ENCODE data around the gene ADGRL2. TPM values are rescaled to one million over a fixed set of nuclear protein-coding genes. Genes with fewer than 3 reads are reported as not detected.

ADGRL2 gene
- total RNA-seq, 1 experiment from 2014 or later = 25.3 TPM

DNA sequence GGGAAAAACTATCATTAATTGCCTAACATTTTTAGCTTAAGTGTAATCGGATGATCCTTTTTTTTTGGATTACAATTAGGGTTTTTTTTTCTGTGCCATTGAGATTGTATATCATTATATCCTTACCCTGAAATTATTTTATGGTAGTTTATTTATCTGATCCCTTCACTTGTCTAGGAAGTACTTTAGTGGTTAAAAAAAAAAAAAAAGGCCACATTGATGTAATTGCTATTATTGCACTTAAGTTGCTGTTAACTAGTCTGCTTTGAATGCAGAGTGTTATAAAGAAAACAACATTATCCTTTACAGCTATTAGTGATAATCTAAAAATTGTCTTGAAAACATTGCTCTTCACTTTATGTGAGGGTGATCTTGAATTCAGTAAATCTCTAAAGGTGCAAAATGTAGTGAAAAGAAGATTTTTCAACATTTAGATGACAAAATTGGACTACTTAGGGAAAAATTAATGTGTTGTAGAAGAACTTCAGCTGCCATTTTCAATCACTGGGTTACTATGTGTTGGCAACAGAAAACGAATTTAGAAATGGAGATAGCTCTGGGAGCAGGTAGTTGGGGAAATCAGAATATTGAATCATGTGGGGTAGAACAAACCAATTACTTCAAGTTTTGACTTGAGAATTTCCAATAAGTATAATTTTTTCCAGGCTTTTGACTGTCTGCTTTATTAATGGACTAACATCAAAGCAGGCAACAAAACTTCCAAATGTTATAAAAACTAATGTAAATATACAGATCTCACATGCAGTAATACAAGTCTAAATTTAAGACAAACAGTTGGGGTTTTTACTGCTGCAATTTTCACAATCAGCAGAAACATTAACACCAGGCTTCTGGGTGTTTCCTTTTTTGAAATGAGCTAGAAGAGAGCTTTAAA, 5.0 kb downstream of the ADGRL2 start:
- no peak overlapping the region for H2AFZ ChIP-seq
- ChIA-PET CTCF (no interaction called here), POLR2A (ENCODE audit: unreplicated experiment) (no interaction called here)
- peaks cover 3% of the 10 kb centered on the region; the same call in 1 of the 2 replicates for H3F3A ChIP-seq (ENCODE audit: insufficient read depth, low read depth)
- no peaks in the 10 kb centered on the region for H3K9me2 ChIP-seq (ENCODE audit: insufficient read depth)
- H3K27ac ChIP-seq = no peak overlapping the region
- intact Hi-C loops (cut with micrococcal nuclease; ENCODE audit: unreplicated experiment) = no loop called here
- H3K4me2 ChIP-seq = no peak overlapping the region
- peaks cover 13% of the 10 kb centered on the region for H3K4me1 ChIP-seq (replicated peaks; ENCODE audit: insufficient read depth)
- H3K27me3 ChIP-seq (ENCODE audit: insufficient read depth, low read depth) = no peaks in the 10 kb centered on the region
- peaks cover 6% of the 10 kb centered on the region; the same call in 1 of the 2 replicates for H3K9me3 ChIP-seq (ENCODE audit: insufficient read depth, low read depth)
- BruUV-seq (replicated peaks) = no TSS peak
- H3K36me3 ChIP-seq (ENCODE audit: low read depth) = no peaks in the 10 kb centered on the region
- H3K79me2 ChIP-seq (ENCODE audit: low read depth) = peaks cover 39% of the 10 kb centered on the region
- no peak for DNase-seq
- TF ChIP-seq CTCF (conservative IDR thresholded peaks at IDR 0.05) = no peak
- TF ChIP-seq EZH2 (IDR thresholded peaks at IDR 0.05; ENCODE audit: low read depth) = no peak
- H3K4me3 ChIP-seq = no peak overlapping the region
- H4K20me1 ChIP-seq (ENCODE audit: insufficient read depth) = peaks cover 7% of the 10 kb centered on the region; the same call in 1 of the 2 replicates

DNA sequence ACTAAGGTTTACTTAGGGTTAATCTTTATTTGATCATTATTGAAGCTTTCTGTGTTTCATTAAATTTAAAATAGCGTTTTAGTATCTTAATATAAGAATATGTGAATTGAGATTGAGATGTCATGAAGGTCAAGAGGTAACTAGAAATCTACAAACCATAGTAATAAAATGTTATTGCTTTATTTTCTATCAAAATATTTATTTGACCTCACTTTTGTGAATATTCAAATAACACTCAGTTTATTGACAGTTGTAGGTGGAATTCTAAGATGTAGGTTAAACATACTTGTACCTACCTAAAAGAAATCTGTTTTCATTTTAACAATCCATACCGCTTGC, 5.7 kb downstream of the ADGRL2 start:
- Histone ChIP-seq H3K9me2 (ENCODE audit: insufficient read depth) (no peaks in the 10 kb centered on the region), H3K4me3 (no peak overlapping the region), H3K27me3 (ENCODE audit: insufficient read depth, low read depth) (no peaks in the 10 kb centered on the region), H3K9me3 (ENCODE audit: insufficient read depth, low read depth) (peaks cover 6% of the 10 kb centered on the region; the same call in 1 of the 2 replicates), H3K79me2 (ENCODE audit: low read depth) (peaks cover 39% of the 10 kb centered on the region), H3K4me2 (no peak overlapping the region), H3F3A (ENCODE audit: insufficient read depth, low read depth) (no peaks in the 10 kb centered on the region), H4K20me1 (ENCODE audit: insufficient read depth) (peaks cover 7% of the 10 kb centered on the region; the same call in 1 of the 2 replicates), H3K27ac (no peak overlapping the region), H3K4me1 (replicated peaks; ENCODE audit: insufficient read depth) (peaks cover 13% of the 10 kb centered on the region), H2AFZ (no peak overlapping the region), H3K36me3 (ENCODE audit: low read depth) (no peaks in the 10 kb centered on the region)
- intact Hi-C loops (cut with micrococcal nuclease; ENCODE audit: unreplicated experiment) = no loop called here
- no TSS peak for BruUV-seq (replicated peaks)
- TF ChIP-seq EZH2 (IDR thresholded peaks at IDR 0.05; ENCODE audit: low read depth) = no peak
- TF ChIP-seq CTCF (conservative IDR thresholded peaks at IDR 0.05) = no peak
- DNase-seq = no peak
- ChIA-PET CTCF (no interaction called here), POLR2A (ENCODE audit: unreplicated experiment) (no interaction called here)

DNA sequence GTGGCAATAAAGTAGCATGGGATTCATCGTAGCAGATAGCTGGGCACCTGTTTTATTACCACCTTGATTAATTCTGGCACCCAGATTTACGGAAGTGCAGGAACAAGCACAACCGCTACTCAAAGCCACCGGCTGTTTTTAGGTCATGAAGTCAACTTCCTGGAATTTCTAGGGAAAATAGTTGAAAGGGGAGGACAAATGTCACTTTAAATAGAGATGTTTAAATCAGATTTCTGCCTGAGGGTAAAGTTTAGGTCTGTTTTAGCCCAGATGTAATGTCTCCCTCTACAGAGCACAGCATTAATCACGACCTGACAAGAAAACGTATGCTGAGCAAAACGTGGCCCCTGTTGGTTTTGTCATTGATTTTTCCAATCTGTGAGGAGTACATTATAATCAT, 8.0 kb downstream of the ADGRL2 start:
- Histone ChIP-seq H3K9me3 (ENCODE audit: insufficient read depth, low read depth) (peaks cover 6% of the 10 kb centered on the region; the same call in 1 of the 2 replicates), H2AFZ (no peak overlapping the region), H3K27me3 (ENCODE audit: insufficient read depth, low read depth) (no peaks in the 10 kb centered on the region), H3K36me3 (ENCODE audit: low read depth) (no peaks in the 10 kb centered on the region), H3K9me2 (ENCODE audit: insufficient read depth) (no peaks in the 10 kb centered on the region), H3K27ac (no peak overlapping the region), H3K4me2 (no peak overlapping the region), H3K79me2 (ENCODE audit: low read depth) (peaks cover 37% of the 10 kb centered on the region), H3F3A (ENCODE audit: insufficient read depth, low read depth) (no peaks in the 10 kb centered on the region), H4K20me1 (ENCODE audit: insufficient read depth) (0 out of 2 replicates have a peak, but pooled peaks cover 2% of the 10 kb centered on the region), H3K4me1 (replicated peaks; ENCODE audit: insufficient read depth) (peaks cover 15% of the 10 kb centered on the region), H3K4me3 (no peak overlapping the region)
- DNase-seq = no peak
- CTCF ChIA-PET = no interaction called here
- TF ChIP-seq CTCF (conservative IDR thresholded peaks at IDR 0.05) = no peak
- TF ChIP-seq EZH2 (IDR thresholded peaks at IDR 0.05; ENCODE audit: low read depth) = no peak
- POLR2A ChIA-PET (ENCODE audit: unreplicated experiment) = no interaction called here
- intact Hi-C loops (cut with micrococcal nuclease; ENCODE audit: unreplicated experiment) = no loop called here
- BruUV-seq (replicated peaks) = no TSS peak
